ENCODE data around the gene PCP4. TPM values are rescaled to one million over a fixed set of nuclear protein-coding genes. Genes with fewer than 3 reads are reported as not detected.

PCP4 gene
- total RNA-seq, 4 donors from 2014 or later: 30.8 to 167 (median 110) TPM

GRCh38 chr21:39874759-39875158, 7.5 kb downstream of the PCP4 start:
- Histone ChIP-seq H3K9me3 (no peaks in the 10 kb centered on the region), H3K27ac (no peak overlapping the region), H3K4me1 (peaks cover 0 to 8% (median 0%) of the 10 kb centered on the region in 3 donors), H3K36me3 (no peaks in the 10 kb centered on the region), H3K27me3 (no peaks in the 10 kb centered on the region), H3K4me3 (no peak overlapping the region)
- TF ChIP-seq CTCF (IDR thresholded peaks at IDR 0.05) (no peak), EP300 (IDR thresholded peaks at IDR 0.05) (no peak)
- ATAC-seq: no peak
- WGBS, 2 donors (ENCODE audit: low coverage in 1 of 2): 46 to 78% methylated on average over 7 of the region's 7 CpGs

- H3K9me3 ChIP-seq: no peaks in the 10 kb centered on the region
- peak overlapping the region in 2 of 4 donors; percentile 41 to 43 for H3K27ac ChIP-seq
- no peak for ATAC-seq
- no peaks in the 10 kb centered on the region for H3K36me3 ChIP-seq
- no peak overlapping the region for H3K4me3 ChIP-seq
- H3K4me1 ChIP-seq: peaks cover 0 to 55% (median 0%) of the 10 kb centered on the region in 3 donors
- TF ChIP-seq CTCF (IDR thresholded peaks at IDR 0.05) (no peak), EP300 (IDR thresholded peaks at IDR 0.05) (no peak), POLR2A (IDR thresholded peaks at IDR 0.05) (no peak), POLR2AphosphoS5 (IDR thresholded peaks at IDR 0.05) (no peak)
- H3K27me3 ChIP-seq: no peaks in the 10 kb centered on the region
- WGBS, 2 donors (ENCODE audit: low coverage in 1 of 2): 80 to 82% methylated on average over 8 of the region's 8 CpGs
These were observed 14.4 kb downstream of the PCP4 start for GRCh38 chr21:39881661-39882060.

- no peaks in the 10 kb centered on the region for H3K9me3 ChIP-seq
- no peaks in the 10 kb centered on the region for H3K27me3 ChIP-seq
- no peak for TF ChIP-seq CTCF (IDR thresholded peaks at IDR 0.05)
- TF ChIP-seq EP300 (IDR thresholded peaks at IDR 0.05): no peak
- TF ChIP-seq POLR2AphosphoS5 (IDR thresholded peaks at IDR 0.05): no peak
- no peak for TF ChIP-seq POLR2A (IDR thresholded peaks at IDR 0.05)
- no peak overlapping the region for H3K4me3 ChIP-seq
- 80 to 82% methylated on average over 7 to 12 of the region's 13 CpGs for WGBS, 2 donors (ENCODE audit: low coverage in 1 of 2)
- H3K27ac ChIP-seq: peak overlapping the region in 3 of 4 donors; percentile 26 to 43 (median 41)
- H3K36me3 ChIP-seq: no peaks in the 10 kb centered on the region
- ATAC-seq: no peak
- peaks cover 0 to 57% (median 0%) of the 10 kb centered on the region in 3 donors for H3K4me1 ChIP-seq
These were observed 15.1 kb downstream of the PCP4 start for GRCh38 chr21:39882151-39882838.

- Histone ChIP-seq H3K27ac (peak overlapping the region in 3 of 4 donors; percentile 26 to 43 (median 41)), H3K4me3 (no peak overlapping the region), H3K27me3 (no peaks in the 10 kb centered on the region), H3K4me1 (peaks cover 0 to 57% (median 0%) of the 10 kb centered on the region in 3 donors), H3K9me3 (no peaks in the 10 kb centered on the region), H3K36me3 (no peaks in the 10 kb centered on the region)
- ATAC-seq: no peak
- TF ChIP-seq POLR2AphosphoS5 (IDR thresholded peaks at IDR 0.05): no peak
- no peak for TF ChIP-seq EP300 (IDR thresholded peaks at IDR 0.05)
- TF ChIP-seq POLR2A (IDR thresholded peaks at IDR 0.05): no peak
- TF ChIP-seq CTCF (IDR thresholded peaks at IDR 0.05): no peak
- WGBS, 2 donors (ENCODE audit: low coverage in 1 of 2): 43 to 53% methylated on average over 3 of the region's 3 CpGs
These were observed 15.6 kb downstream of the PCP4 start for GRCh38 chr21:39882839-39883195.
